HL-60 (cell line): Measurements from ENCODE around the gene EIF2S1.
A peak's percentile ranks its signal among the peaks of the same experiment; 100 is the strongest.

Source experiments
- DNase-seq, 2 experiments: peaks; one replicate each; pipeline ENCODE4 v3.0.0-alpha.2; 2010 to 2020; ENCODE audit warnings: low read depth in 1 of 2, low spot score in 1 of 2
- H3K27ac ChIP-seq: fragments of 250-450 bp; sonication (Bioruptor Pico); replicated peaks from 2 replicates; pipeline ENCODE4 v1.5.1; 2020; ENCODE audit warnings: mild to moderate bottlenecking, moderate library complexity
- H3K27me3 ChIP-seq: fragments of 250-450 bp; sonication (Bioruptor Pico); 2 replicates; pipeline ENCODE4 v1.5.1; 2021; ENCODE audit warnings: mild to moderate bottlenecking, moderate library complexity; ENCODE audit not compliant: insufficient read depth, poor library complexity, severe bottlenecking
- H3K4me3 ChIP-seq: replicated peaks from 2 replicates; pipeline ENCODE4 v1.5.1; 2011; ENCODE audit warnings: mild to moderate bottlenecking, control low read depth, low read length; ENCODE audit not compliant: insufficient read depth
- CTCF ChIP-seq: IDR thresholded peaks from one replicate; pipeline ENCODE4 v1.5.1; 2011; ENCODE audit warnings: low read length, control low read depth, inconsistent platforms; ENCODE audit not compliant: insufficient read depth
- GABPA ChIP-seq: IDR thresholded peaks from 2 replicates; pipeline ENCODE4 v1.6.1; 2012; ENCODE audit warnings: low read depth
- POLR2AphosphoS5 ChIP-seq: IDR thresholded peaks from 2 replicates; pipeline ENCODE4 v1.6.1; 2012; ENCODE audit warnings: low read depth
- REST ChIP-seq: IDR thresholded peaks from 2 replicates; pipeline ENCODE4 v1.6.1; 2012; ENCODE audit warnings: low read depth; ENCODE audit not compliant: insufficient replicate concordance
- SPI1 ChIP-seq: IDR thresholded peaks from 2 replicates; pipeline ENCODE4 v1.6.1; 2012; ENCODE audit warnings: low read depth, mild to moderate bottlenecking, borderline replicate concordance

The EIF2S1 gene

GRCh38 chr14:67420102-67420739, 60.1 kb downstream of the EIF2S1 start:
- Histone ChIP-seq H3K4me3 (no peak overlapping the region), H3K27ac (no peak overlapping the region), H3K27me3 (no peaks in the 10 kb centered on the region)
- peak; percentile 55 for TF ChIP-seq CTCF
- TF ChIP-seq REST = no peak
- no peak for TF ChIP-seq POLR2AphosphoS5
- no peak for TF ChIP-seq SPI1
- peak in 1 of 2 experiments; percentile 28 for DNase-seq

GRCh38 chr14:67421356-67422224, 61.5 kb downstream of the EIF2S1 start:
- TF ChIP-seq POLR2AphosphoS5 = no peak
- TF ChIP-seq GABPA = no peak
- no peak for TF ChIP-seq REST
- no peak for TF ChIP-seq CTCF
- no peak for TF ChIP-seq SPI1
- Histone ChIP-seq H3K27me3 (no peaks in the 10 kb centered on the region), H3K27ac (no peak overlapping the region), H3K4me3 (no peak overlapping the region)
- no peak for DNase-seq

GRCh38 chr14:67423424-67423823, 63.3 kb downstream of the EIF2S1 start:
- no peaks in the 10 kb centered on the region for H3K27me3 ChIP-seq
- H3K27ac ChIP-seq = no peak overlapping the region
- peak in 1 of 2 experiments; percentile 51 for DNase-seq
- H3K4me3 ChIP-seq = no peak overlapping the region
- TF ChIP-seq GABPA = no peak
- TF ChIP-seq POLR2AphosphoS5 = peak; percentile 65
- no peak for TF ChIP-seq REST
- TF ChIP-seq SPI1 = peak; percentile 88
- no peak for TF ChIP-seq CTCF
